ENCODE data around the gene P2RY2.

DNA sequence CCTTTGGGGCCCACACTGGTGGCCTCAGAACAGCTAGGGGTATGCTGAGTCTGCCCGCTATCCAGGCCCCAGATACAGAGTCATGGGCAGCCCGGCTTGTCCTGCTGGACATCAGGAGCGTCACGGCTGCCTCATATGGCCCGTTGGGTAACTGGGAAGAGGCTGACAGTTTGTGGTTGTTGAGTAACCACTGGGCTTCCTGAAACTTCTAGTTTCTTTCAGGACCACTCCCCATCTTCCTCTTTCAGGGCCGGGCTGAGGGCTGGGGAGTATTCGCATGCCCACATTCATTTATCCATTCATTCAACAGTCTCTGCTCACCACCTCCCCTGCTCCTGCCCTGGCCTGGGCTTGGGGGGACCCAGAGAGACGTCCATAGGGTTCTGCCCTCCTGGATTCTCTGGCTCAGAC, 13.4 kb upstream of the P2RY2 start:
- TF ChIP-seq, protein P1, sequence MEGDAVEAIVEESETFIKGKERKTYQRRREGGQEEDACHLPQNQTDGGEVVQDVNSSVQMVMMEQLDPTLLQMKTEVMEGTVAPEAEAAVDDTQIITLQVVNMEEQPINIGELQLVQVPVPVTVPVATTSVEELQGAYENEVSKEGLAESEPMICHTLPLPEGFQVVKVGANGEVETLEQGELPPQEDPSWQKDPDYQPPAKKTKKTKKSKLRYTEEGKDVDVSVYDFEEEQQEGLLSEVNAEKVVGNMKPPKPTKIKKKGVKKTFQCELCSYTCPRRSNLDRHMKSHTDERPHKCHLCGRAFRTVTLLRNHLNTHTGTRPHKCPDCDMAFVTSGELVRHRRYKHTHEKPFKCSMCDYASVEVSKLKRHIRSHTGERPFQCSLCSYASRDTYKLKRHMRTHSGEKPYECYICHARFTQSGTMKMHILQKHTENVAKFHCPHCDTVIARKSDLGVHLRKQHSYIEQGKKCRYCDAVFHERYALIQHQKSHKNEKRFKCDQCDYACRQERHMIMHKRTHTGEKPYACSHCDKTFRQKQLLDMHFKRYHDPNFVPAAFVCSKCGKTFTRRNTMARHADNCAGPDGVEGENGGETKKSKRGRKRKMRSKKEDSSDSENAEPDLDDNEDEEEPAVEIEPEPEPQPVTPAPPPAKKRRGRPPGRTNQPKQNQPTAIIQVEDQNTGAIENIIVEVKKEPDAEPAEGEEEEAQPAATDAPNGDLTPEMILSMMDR (IDR thresholded peaks at IDR 0.05), result no peak
- no peak for TF ChIP-seq POLR2A (IDR thresholded peaks at IDR 0.05)
